Large intestine (tissue), 3 donors: ENCODE data around the gene GLYATL2. TPM values are rescaled to one million over a fixed set of nuclear protein-coding genes. Genes with fewer than 3 reads are reported as not detected.

Source experiments
- DNase-seq, 2 donors: peaks; one replicate each; pipeline versions ENCODE4 v3.0.0 to v3.0.0-alpha.2; 2013
- H3K27ac ChIP-seq: one replicate; pipeline ENCODE4 v1.5.1; 2013; ENCODE audit warnings: low read length
- H3K27me3 ChIP-seq: 2 replicates; pipeline ENCODE4 v1.6.1; 2013; ENCODE audit warnings: low read length; ENCODE audit not compliant: control insufficient read depth, insufficient read depth
- H3K36me3 ChIP-seq: 2 replicates; pipeline ENCODE4 v1.6.1; 2013; ENCODE audit warnings: low read length; ENCODE audit not compliant: control insufficient read depth, insufficient read depth
- H3K4me1 ChIP-seq: one replicate; pipeline ENCODE4 v1.6.1; 2013; ENCODE audit warnings: low read length; ENCODE audit not compliant: control insufficient read depth, insufficient read depth
- H3K4me3 ChIP-seq: one replicate; pipeline ENCODE4 v1.5.1; 2013; ENCODE audit warnings: low read length
- H3K9me3 ChIP-seq: one replicate; pipeline ENCODE4 v1.6.1; 2013; ENCODE audit warnings: mild to moderate bottlenecking, low read depth, low read length, moderate library complexity; ENCODE audit not compliant: control insufficient read depth
- WGBS: methylation state at CpG from one replicate; pipeline ENCODE4 v1.1.5; 2013; ENCODE audit warnings: low lambda C conversion rate; ENCODE audit not compliant: insufficient coverage; 5-methylcytosine and 5-hydroxymethylcytosine counted together
- polyA plus RNA-seq: library from polyadenylated mRNA; unstranded; fragments of 120-200 nt; gene quantifications from one replicate; pipeline ENCODE4 v1.2.1, GENCODE V29; 2013

The GLYATL2 gene
- polyA plus RNA-seq, 1 donor, result 0.25 TPM

GRCh38 chr11:58856806-58857205 is 12.3 kb upstream of the GLYATL2 start:
- Histone ChIP-seq H3K4me1 (no peaks in the 10 kb centered on the region), H3K36me3 (no peaks in the 10 kb centered on the region), H3K27ac (no peak overlapping the region), H3K4me3 (no peak overlapping the region), H3K9me3 (no peaks in the 10 kb centered on the region), H3K27me3 (no peaks in the 10 kb centered on the region)
- DNase-seq, result no peak

DNA sequence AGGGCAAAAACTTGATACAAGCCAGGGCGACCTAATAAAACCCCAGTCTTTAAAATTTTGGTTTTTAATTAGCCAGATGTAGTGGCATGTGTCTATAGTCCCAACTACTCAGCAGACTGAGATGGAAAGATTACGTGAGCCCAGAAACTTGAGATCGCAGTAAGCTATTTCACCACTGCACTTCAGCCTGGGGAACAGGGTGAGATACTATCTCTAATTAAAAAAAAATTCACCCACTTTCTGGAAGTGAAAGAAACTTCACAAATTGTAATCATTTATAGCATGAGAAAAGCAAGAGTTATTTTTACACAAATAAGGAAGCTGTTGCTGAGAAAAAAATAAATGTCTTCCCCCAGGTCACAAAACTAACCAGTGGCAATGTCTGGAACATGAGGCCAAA is 882 bp upstream of the GLYATL2 start:
- Histone ChIP-seq H3K9me3 (no peaks in the 10 kb centered on the region), H3K27ac (no peak overlapping the region), H3K36me3 (no peaks in the 10 kb centered on the region), H3K4me1 (no peaks in the 10 kb centered on the region), H3K4me3 (no peak overlapping the region), H3K27me3 (no peaks in the 10 kb centered on the region)
- WGBS, result no CpG with 5 or more reads among the region's 3 CpGs
- DNase-seq, result no peak

DNA sequence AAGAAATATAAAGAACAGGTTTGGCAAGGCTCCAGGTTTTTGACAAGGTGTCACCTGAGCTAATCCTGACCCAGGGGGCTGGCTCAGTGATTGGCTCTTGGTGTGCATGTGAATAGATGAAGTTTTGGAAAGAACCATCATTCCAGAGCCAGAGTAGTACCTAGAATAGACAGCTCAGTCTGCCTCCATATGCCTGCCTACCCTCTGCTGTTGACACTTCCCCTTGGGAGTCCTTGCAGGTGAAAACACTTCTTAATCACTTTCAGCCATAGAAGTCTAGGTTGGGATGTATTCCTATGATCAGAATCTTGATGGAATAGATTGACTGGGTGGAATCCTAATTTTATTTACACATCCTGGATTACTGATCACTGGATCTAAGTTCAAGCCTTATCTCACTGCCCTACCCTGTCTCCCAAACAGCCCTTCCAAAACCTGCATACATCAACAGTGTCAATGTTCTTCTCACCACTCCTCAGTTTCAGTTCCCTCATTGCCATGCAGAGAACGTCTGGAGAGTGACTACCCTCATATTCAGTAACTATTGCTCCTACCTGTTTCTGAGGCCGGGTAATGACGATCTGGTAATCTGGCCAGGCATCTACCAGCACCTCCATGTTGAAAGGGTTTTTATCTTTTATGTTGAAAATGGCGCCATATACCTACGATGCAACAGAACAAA is 6.7 kb downstream of the GLYATL2 start:
- no peak for DNase-seq
- Histone ChIP-seq H3K4me3 (no peak overlapping the region), H3K27ac (no peak overlapping the region), H3K4me1 (no peaks in the 10 kb centered on the region), H3K9me3 (no peaks in the 10 kb centered on the region), H3K27me3 (no peaks in the 10 kb centered on the region), H3K36me3 (no peaks in the 10 kb centered on the region)
- 100% methylated on average over 4 of the region's 5 CpGs for WGBS

DNA sequence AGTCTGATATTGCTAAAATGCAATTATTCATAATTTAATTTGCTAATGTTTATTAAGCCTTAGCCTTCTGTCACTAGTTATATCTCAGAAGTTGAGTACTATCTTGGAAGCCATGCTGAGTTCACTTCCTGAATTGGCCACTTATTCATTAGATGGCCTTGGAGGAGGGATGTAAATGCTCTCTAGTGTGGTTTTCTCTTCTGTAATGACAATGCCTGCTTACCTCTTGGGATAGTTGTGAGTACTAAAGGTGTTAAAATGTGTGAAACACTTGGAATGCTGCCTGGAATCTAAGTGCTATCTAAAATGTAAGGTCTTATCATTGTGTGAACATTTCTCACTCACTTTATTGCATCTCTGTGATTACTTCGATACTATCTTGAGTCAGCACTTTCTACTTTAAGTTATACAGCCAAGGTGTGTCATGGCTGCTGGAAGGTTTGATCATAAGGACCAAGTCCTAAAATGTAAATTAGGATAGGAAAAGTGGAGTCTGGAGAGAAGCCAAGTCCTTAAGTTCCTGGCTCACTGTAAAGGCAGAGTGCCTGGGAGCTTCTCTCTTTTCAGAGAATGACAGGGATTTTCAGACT is 12.4 kb downstream of the GLYATL2 start:
- H3K27ac ChIP-seq, result peak overlapping the region; percentile 53
- H3K36me3 ChIP-seq, result no peaks in the 10 kb centered on the region
- no CpG with 5 or more reads among the region's 1 CpG for WGBS
- H3K27me3 ChIP-seq, result no peaks in the 10 kb centered on the region
- H3K4me3 ChIP-seq, result no peak overlapping the region
- H3K9me3 ChIP-seq, result peaks cover 7% of the 10 kb centered on the region
- H3K4me1 ChIP-seq, result peaks cover 5% of the 10 kb centered on the region
- peak; percentile 58 to 65 for DNase-seq

GRCh38 chr11:58830673-58831301 is 13.7 kb downstream of the GLYATL2 start:
- Histone ChIP-seq H3K9me3 (peaks cover 7% of the 10 kb centered on the region), H3K27me3 (no peaks in the 10 kb centered on the region), H3K4me1 (peaks cover 5% of the 10 kb centered on the region), H3K27ac (no peak overlapping the region), H3K36me3 (no peaks in the 10 kb centered on the region), H3K4me3 (no peak overlapping the region)
- DNase-seq, result no peak
- WGBS, result no CpG with 5 or more reads among the region's 31 CpGs

- peaks cover 11% of the 10 kb centered on the region for H3K9me3 ChIP-seq
- DNase-seq, result no peak
- peaks cover 5% of the 10 kb centered on the region for H3K4me1 ChIP-seq
- no peak overlapping the region for H3K4me3 ChIP-seq
- H3K27me3 ChIP-seq, result no peaks in the 10 kb centered on the region
- H3K27ac ChIP-seq, result no peak overlapping the region
- H3K36me3 ChIP-seq, result no peaks in the 10 kb centered on the region
These were observed 14.7 kb downstream of the GLYATL2 start for GRCh38 chr11:58829786-58830185.

DNA sequence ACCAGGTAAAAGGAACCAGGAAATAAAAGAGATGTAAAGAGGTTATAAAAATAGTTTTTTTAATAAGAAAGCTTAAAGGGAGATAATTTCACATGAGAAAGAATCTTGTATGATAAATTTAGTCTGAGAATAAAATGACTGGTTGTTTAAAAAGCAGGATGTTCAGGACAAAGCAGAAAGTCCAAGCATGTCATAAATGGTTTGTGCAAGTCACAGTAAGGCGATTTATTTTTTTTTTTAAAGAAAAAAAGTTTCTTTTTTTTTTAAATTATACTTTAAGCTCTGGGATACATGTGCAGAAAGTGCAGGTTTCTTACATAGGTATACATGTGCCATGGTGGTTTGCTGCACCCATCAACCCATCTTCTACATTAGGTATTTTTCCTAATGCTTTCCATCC is 30.8 kb downstream of the GLYATL2 start:
- DNase-seq, result no peak
- Histone ChIP-seq H3K9me3 (peaks cover 9% of the 10 kb centered on the region), H3K27me3 (no peaks in the 10 kb centered on the region), H3K36me3 (no peaks in the 10 kb centered on the region), H3K4me3 (no peak overlapping the region), H3K4me1 (no peaks in the 10 kb centered on the region), H3K27ac (no peak overlapping the region)
- no CpG with 5 or more reads among the region's 1 CpG for WGBS

GRCh38 chr11:58811499-58811898 is 33.0 kb downstream of the GLYATL2 start:
- no peak overlapping the region for H3K27ac ChIP-seq
- no CpG with 5 or more reads among the region's 3 CpGs for WGBS
- no peak overlapping the region for H3K4me3 ChIP-seq
- peaks cover 9% of the 10 kb centered on the region for H3K9me3 ChIP-seq
- H3K27me3 ChIP-seq, result no peaks in the 10 kb centered on the region
- no peaks in the 10 kb centered on the region for H3K4me1 ChIP-seq
- H3K36me3 ChIP-seq, result no peaks in the 10 kb centered on the region
- no peak for DNase-seq

DNA sequence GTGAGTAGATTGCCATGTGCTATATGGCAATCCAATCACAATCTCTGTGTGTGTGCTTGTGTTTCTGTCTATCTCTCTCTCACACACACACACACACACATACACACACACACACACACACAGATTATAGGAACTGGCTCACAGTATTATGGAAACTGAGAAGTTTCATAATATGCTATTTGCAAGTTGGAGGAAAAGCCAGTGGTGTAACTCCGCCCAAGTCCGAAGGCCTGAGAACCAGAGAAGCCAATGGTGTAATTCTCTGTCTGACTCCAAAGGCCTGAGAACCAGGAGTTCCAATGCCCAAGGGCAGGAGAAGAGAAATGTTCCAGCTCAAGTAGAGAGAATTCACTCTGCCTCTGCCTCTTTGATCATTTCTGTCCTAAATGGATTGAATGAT is 37.2 kb downstream of the GLYATL2 start:
- H3K27ac ChIP-seq, result peak overlapping the region; percentile 22
- H3K36me3 ChIP-seq, result no peaks in the 10 kb centered on the region
- DNase-seq, result peak; percentile 22 to 44
- H3K27me3 ChIP-seq, result no peaks in the 10 kb centered on the region
- no peaks in the 10 kb centered on the region for H3K9me3 ChIP-seq
- H3K4me1 ChIP-seq, result no peaks in the 10 kb centered on the region
- H3K4me3 ChIP-seq, result no peak overlapping the region
- no CpG with 5 or more reads among the region's 2 CpGs for WGBS

DNA sequence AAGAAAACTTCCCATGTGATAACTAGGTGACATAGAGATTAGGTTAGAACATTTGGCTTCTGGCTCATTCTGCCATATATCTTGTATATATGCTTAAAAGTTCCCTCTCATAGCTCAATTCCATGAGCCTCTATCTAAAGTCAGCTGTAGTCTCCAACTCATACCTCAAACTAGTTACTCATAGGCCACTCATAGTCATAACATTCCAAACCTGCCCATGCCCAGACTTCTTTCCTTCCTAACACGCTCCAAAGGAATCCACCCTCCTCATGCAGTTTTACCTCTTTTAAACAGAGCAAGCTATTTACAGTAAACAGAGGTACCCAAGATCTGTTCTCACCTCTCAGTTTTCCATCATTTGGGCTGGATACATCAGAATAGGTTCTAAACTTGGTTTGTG is 39.4 kb downstream of the GLYATL2 start:
- WGBS, result no CpG with 5 or more reads among the region's 1 CpG
- H3K4me1 ChIP-seq, result no peaks in the 10 kb centered on the region

More for the DNA sequence above, 39.4 kb downstream of the GLYATL2 start:
- no peak overlapping the region for H3K4me3 ChIP-seq
- no peaks in the 10 kb centered on the region for H3K27me3 ChIP-seq
- H3K9me3 ChIP-seq, result no peaks in the 10 kb centered on the region
- no peaks in the 10 kb centered on the region for H3K36me3 ChIP-seq
- no peak overlapping the region for H3K27ac ChIP-seq
- no peak for DNase-seq
